ENCODE measurements around the gene SYNPO. TPM values are rescaled to one million over a fixed set of nuclear protein-coding genes. Genes with fewer than 3 reads are reported as not detected.

The SYNPO gene
- total and polyA plus RNA-seq, 2 donors from 2014 or later: 46.3 to 87.6 TPM

- no peaks in the 10 kb centered on the region for H3K27me3 ChIP-seq (ENCODE audit: control insufficient read depth, insufficient read depth, low read length)
- H3K4me1 ChIP-seq (ENCODE audit: control insufficient read depth in 2 of 3, insufficient read depth in 2 of 3, low read depth in 1 of 3, low read length in 3 of 3): peaks cover 0 to 12% (median 0%) of the 10 kb centered on the region in 3 donors
- H3K9me3 ChIP-seq (ENCODE audit: control insufficient read depth in 2 of 3, insufficient read depth in 1 of 3, low read length in 3 of 3): no peaks in the 10 kb centered on the region
- H3K36me3 ChIP-seq (ENCODE audit: control insufficient read depth in 2 of 3, insufficient read depth in 3 of 3, low read length in 3 of 3): no peaks in the 10 kb centered on the region
- H3K9ac ChIP-seq (ENCODE audit: low read length in 3 of 3): no peak overlapping the region
- H3K4me3 ChIP-seq (ENCODE audit: low read length in 3 of 3): no peak overlapping the region
- no peak overlapping the region for H3K27ac ChIP-seq (ENCODE audit: low read depth in 2 of 2, low read length in 2 of 2)
- DNase-seq (no peak), FAIRE-seq (no peak)
- intact Hi-C loops (cut with DNase I): no loop called here
- no peak for TF ChIP-seq CTCF (IDR thresholded peaks at IDR 0.05; ENCODE audit: borderline replicate concordance, extremely low read depth, insufficient read depth)
Measured at GRCh38 chr5:150674341-150674821, 33.9 kb downstream of the SYNPO start.

GRCh38 chr5:150675069-150675468 lies 34.6 kb downstream of the SYNPO start:
- FAIRE-seq: no peak
- Histone ChIP-seq H3K9ac (ENCODE audit: low read length in 3 of 3) (no peak overlapping the region), H3K4me3 (ENCODE audit: low read length in 3 of 3) (no peak overlapping the region), H3K4me1 (ENCODE audit: control insufficient read depth in 2 of 3, insufficient read depth in 2 of 3, low read depth in 1 of 3, low read length in 3 of 3) (peaks cover 0 to 12% (median 0%) of the 10 kb centered on the region in 3 donors), H3K27me3 (ENCODE audit: control insufficient read depth, insufficient read depth, low read length) (no peaks in the 10 kb centered on the region), H3K9me3 (ENCODE audit: control insufficient read depth in 2 of 3, insufficient read depth in 1 of 3, low read length in 3 of 3) (no peaks in the 10 kb centered on the region), H3K36me3 (ENCODE audit: control insufficient read depth in 2 of 3, insufficient read depth in 3 of 3, low read length in 3 of 3) (no peaks in the 10 kb centered on the region), H3K27ac (ENCODE audit: low read depth in 2 of 2, low read length in 2 of 2) (no peak overlapping the region)
- no peak for TF ChIP-seq CTCF (IDR thresholded peaks at IDR 0.05; ENCODE audit: borderline replicate concordance, extremely low read depth, insufficient read depth)
- intact Hi-C loops (cut with DNase I): no loop called here
- no peak for DNase-seq

DNA sequence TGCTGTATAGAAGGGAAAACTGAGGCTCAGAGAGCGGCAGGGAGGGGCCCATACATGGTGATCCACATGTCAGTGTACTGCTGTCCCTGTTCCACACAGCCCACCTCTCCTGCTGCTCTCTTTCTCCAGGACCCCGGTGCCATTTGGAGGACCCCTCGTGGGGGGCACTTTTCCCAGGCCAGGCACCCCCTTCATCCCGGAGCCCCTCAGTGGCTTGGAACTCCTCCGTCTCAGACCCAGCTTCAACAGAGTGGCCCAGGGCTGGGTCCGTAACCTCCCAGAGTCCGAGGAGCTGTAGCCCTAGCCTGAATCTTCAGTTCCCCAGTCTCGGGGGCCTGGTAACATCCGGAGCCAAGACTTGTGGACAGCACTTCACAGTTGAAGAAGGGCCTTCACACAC lies 36.1 kb downstream of the SYNPO start:
- Histone ChIP-seq H3K27ac (ENCODE audit: low read depth in 2 of 2, low read length in 2 of 2) (no peak overlapping the region), H3K9me3 (ENCODE audit: control insufficient read depth in 2 of 3, insufficient read depth in 1 of 3, low read length in 3 of 3) (no peaks in the 10 kb centered on the region), H3K36me3 (ENCODE audit: control insufficient read depth in 2 of 3, insufficient read depth in 3 of 3, low read length in 3 of 3) (no peaks in the 10 kb centered on the region), H3K9ac (ENCODE audit: low read length in 3 of 3) (no peak overlapping the region), H3K27me3 (ENCODE audit: control insufficient read depth, insufficient read depth, low read length) (no peaks in the 10 kb centered on the region), H3K4me3 (ENCODE audit: low read length in 3 of 3) (no peak overlapping the region), H3K4me1 (ENCODE audit: control insufficient read depth in 2 of 3, insufficient read depth in 2 of 3, low read depth in 1 of 3, low read length in 3 of 3) (peaks cover 0 to 12% (median 0%) of the 10 kb centered on the region in 3 donors)
- no peak for DNase-seq
- FAIRE-seq: no peak
- TF ChIP-seq CTCF (IDR thresholded peaks at IDR 0.05; ENCODE audit: borderline replicate concordance, extremely low read depth, insufficient read depth): no peak
- intact Hi-C loops (cut with DNase I): no loop called here

DNA sequence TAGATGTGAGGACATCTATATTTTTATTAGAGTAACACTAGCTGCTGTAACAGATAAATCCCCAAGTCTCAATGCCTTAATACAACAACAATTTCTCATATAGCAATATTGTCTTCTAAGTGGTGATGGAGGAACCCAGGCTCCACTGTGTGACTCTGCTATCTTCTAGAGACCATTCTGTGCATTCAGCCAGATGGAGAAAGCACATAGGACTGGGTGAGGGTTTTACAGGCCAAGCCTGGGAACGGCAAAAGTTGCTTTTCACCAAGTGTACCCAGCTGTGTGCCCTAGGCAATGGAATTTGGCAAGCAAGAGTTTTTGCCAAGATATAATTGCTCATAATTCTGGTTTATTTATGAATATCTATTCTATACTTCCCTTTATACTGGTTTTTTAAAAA lies 48.7 kb downstream of the SYNPO start:
- Histone ChIP-seq H3K27ac (ENCODE audit: low read depth in 2 of 2, low read length in 2 of 2) (no peak overlapping the region), H3K36me3 (ENCODE audit: control insufficient read depth in 2 of 3, insufficient read depth in 3 of 3, low read length in 3 of 3) (peaks cover 11 to 34% (median 29%) of the 10 kb centered on the region in 3 donors), H3K9me3 (ENCODE audit: control insufficient read depth in 2 of 3, insufficient read depth in 1 of 3, low read length in 3 of 3) (no peaks in the 10 kb centered on the region), H3K9ac (ENCODE audit: low read length in 3 of 3) (no peak overlapping the region), H3K27me3 (ENCODE audit: control insufficient read depth, insufficient read depth, low read length) (no peaks in the 10 kb centered on the region), H3K4me1 (ENCODE audit: control insufficient read depth in 2 of 3, insufficient read depth in 2 of 3, low read depth in 1 of 3, low read length in 3 of 3) (no peaks in the 10 kb centered on the region), H3K4me3 (ENCODE audit: low read length in 3 of 3) (no peak overlapping the region)
- FAIRE-seq: no peak
- no peak for DNase-seq
- TF ChIP-seq CTCF (IDR thresholded peaks at IDR 0.05; ENCODE audit: borderline replicate concordance, extremely low read depth, insufficient read depth): no peak
- intact Hi-C loops (cut with DNase I): no loop called here
